Esophagus squamous epithelium (tissue), 5 donors: ENCODE measurements around the gene SETD2. TPM values are rescaled to one million over a fixed set of nuclear protein-coding genes. Genes with fewer than 3 reads are reported as not detected.

Experiments
- DNase-seq: peaks from one replicate; lab custom pipeline; 2025; lab: John Stamatoyannopoulos, UW
- H3K27ac ChIP-seq, 4 donors: fragments of 200-600 bp; sonication (generic); one replicate each; pipeline ENCODE4 v1.5.1; 2016 to 2019; ENCODE audit warnings: mild to moderate bottlenecking in 1 of 4
- H3K27me3 ChIP-seq, 4 donors: fragments of 200-600 bp; sonication (generic); 1 replicate in 3 of 4; 2 replicates in 1 of 4; pipeline versions ENCODE4 v1.5.1 to v1.6.0; 2017 to 2021; ENCODE audit warnings: antibody characterized with exemption in 1 of 4
- H3K36me3 ChIP-seq, 3 donors: fragments of 200-600 bp; sonication (generic); one replicate each; pipeline ENCODE4 v1.5.1; 2016 to 2019
- H3K4me1 ChIP-seq, 3 donors: fragments of 200-600 bp; sonication (generic); one replicate each; pipeline ENCODE4 v1.5.1; 2017 to 2019
- H3K4me3 ChIP-seq, 4 donors: fragments of 200-600 bp; sonication (generic); 1 replicate in 3 of 4; 2 replicates in 1 of 4; pipeline ENCODE4 v1.5.1; 2016 to 2019; ENCODE audit warnings: mild to moderate bottlenecking in 2 of 4, moderate library complexity in 1 of 4
- H3K9me3 ChIP-seq, 3 donors: fragments of 200-600 bp; sonication (generic); one replicate each; pipeline ENCODE4 v1.5.1; 2016 to 2019
- CTCF ChIP-seq, 6 experiments: fragments of 450-650 bp in 4 of 6; fragments of 200-600 bp in 2 of 6; sonication (generic) in 2 of 6; IDR thresholded peaks; one replicate each; pipeline ENCODE4 v1.5.1; 2016 to 2019; ENCODE audit warnings: antibody characterized with exemption in 6 of 6, mild to moderate bottlenecking in 4 of 6, moderate library complexity in 4 of 6
- POLR2A ChIP-seq, 4 donors: fragments of 450-650 bp; IDR thresholded peaks; one replicate each; pipeline ENCODE4 v1.6.1; 2017; ENCODE audit warnings: antibody characterized with exemption in 4 of 4, mild to moderate bottlenecking in 4 of 4, moderate library complexity in 3 of 4
- WGBS, 2 donors: methylation state at CpG; one replicate each; pipeline ENCODE4 v1.1.5; 2018; 5-methylcytosine and 5-hydroxymethylcytosine counted together
- intact Hi-C: fragments of 100-400 bp; cut with DNase I; formaldehyde crosslinking; loops from one replicate; pipeline ENCODE4 v1.15.0; 2022
- total RNA-seq, 4 donors: library from RNA; depleted of rRNA; stranded (reverse); fragments of >200 nt; gene quantifications; one replicate each; pipeline ENCODE4 v1.1.0, GENCODE V29; 2016
- donor health status: DM: yes; HTN: yes; CAD: no.

Gene SETD2
- total RNA-seq, 4 donors from 2014 or later: 24.3 to 59.5 (median 30.1) TPM

DNA sequence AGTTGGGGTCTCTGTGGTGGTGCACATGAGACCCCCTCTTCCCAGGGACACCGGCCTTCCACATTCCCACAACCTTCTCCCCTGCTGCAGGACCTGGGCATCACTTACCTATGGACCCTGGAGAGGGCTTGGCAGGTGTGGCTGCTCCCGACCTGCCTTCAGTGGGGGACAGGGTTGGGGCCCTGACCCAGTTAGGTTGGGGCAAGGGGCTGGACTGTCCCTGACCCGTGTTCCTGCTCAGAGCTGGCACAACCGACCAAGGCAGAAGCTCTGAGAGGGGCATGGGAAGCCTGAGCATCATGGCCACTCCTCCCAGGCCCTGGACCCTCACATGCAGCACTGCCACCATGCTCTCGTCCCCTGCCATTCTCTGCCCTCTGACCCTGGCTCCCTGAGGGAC lies 178.3 kb downstream of the SETD2 start:
- Histone ChIP-seq H3K36me3 (peaks cover 0 to 31% (median 13%) of the 10 kb centered on the region in 3 donors), H3K4me1 (peaks cover 58 to 100% (median 71%) of the 10 kb centered on the region in 3 donors), H3K27me3 (no peaks in the 10 kb centered on the region), H3K27ac (peak overlapping the region; percentile 81 to 99 (median 91)), H3K4me3 (no peak overlapping the region), H3K9me3 (no peaks in the 10 kb centered on the region)
- WGBS, 2 donors: 96% methylated on average over 5 of the region's 5 CpGs; no CpG with 5 or more reads in 1 of the 2 donors
- TF ChIP-seq POLR2A (IDR thresholded peaks at IDR 0.05) (no peak), CTCF (IDR thresholded peaks at IDR 0.05) (no peak)
- intact Hi-C loops: no loop called here
- no peak for DNase-seq

- H3K27ac ChIP-seq: peak overlapping the region; percentile 81 to 99 (median 91)
- H3K36me3 ChIP-seq: peaks cover 0 to 24% (median 13%) of the 10 kb centered on the region in 3 donors
- TF ChIP-seq POLR2A (IDR thresholded peaks at IDR 0.05) (no peak), CTCF (IDR thresholded peaks at IDR 0.05) (no peak)
- H3K9me3 ChIP-seq: no peaks in the 10 kb centered on the region
- no peak for DNase-seq
- H3K27me3 ChIP-seq: no peaks in the 10 kb centered on the region
- WGBS, 2 donors: 75 to 80% methylated on average over 2 to 8 of the region's 11 CpGs
- no peak overlapping the region for H3K4me3 ChIP-seq
- peaks cover 53 to 99% (median 75%) of the 10 kb centered on the region in 3 donors for H3K4me1 ChIP-seq
- intact Hi-C loops: no loop called here
Measured at GRCh38 chr3:46984591-46985459, 179.1 kb downstream of the SETD2 start.

DNA sequence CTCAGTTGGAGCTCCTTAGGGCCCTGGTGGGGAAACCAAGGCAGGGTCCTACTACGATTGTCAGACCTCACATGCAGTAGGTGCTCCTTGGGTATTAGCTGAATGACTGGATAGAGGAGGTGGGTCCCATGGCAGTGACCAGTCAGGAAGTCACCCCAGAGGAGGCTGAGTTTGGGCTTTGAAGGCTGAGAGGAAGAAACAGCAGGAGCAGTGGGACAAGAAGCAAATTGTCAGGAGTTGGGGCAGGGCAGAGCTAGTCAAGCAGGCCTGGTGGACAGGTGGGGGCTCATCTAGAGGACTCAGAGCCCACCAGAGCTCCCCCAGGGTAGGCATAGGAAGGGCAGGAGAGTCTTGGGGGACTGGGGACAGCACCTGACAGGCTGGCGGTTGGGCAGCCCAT lies 181.4 kb downstream of the SETD2 start:
- Histone ChIP-seq H3K4me1 (peaks cover 51 to 94% (median 75%) of the 10 kb centered on the region in 3 donors), H3K9me3 (no peaks in the 10 kb centered on the region), H3K36me3 (peaks cover 0 to 6% (median 0%) of the 10 kb centered on the region in 3 donors), H3K27me3 (no peaks in the 10 kb centered on the region), H3K4me3 (peak overlapping the region in 3 of 4 donors; percentile 66 to 88 (median 69)), H3K27ac (peak overlapping the region; percentile 96 to 99 (median 97))
- WGBS, 2 donors: 64 to 100% methylated on average over 1 to 2 of the region's 2 CpGs
- DNase-seq: no peak
- intact Hi-C loops: no loop called here
- TF ChIP-seq CTCF (IDR thresholded peaks at IDR 0.05): no peak
- no peak for TF ChIP-seq POLR2A (IDR thresholded peaks at IDR 0.05)

GRCh38 chr3:46981932-46982471 lies 181.9 kb downstream of the SETD2 start:
- Histone ChIP-seq H3K36me3 (peaks cover 0 to 6% (median 0%) of the 10 kb centered on the region in 3 donors), H3K27ac (peak overlapping the region; percentile 96 to 99 (median 97)), H3K27me3 (no peaks in the 10 kb centered on the region), H3K9me3 (no peaks in the 10 kb centered on the region), H3K4me1 (peaks cover 51 to 94% (median 75%) of the 10 kb centered on the region in 3 donors), H3K4me3 (peak overlapping the region; percentile 66 to 88 (median 70))
- 0% methylated on average over 1 of the region's 5 CpGs; no CpG with 5 or more reads in 1 of the 2 donors for WGBS, 2 donors
- no peak for DNase-seq
- peak in 2 of 4 donors; percentile 42 to 48 for TF ChIP-seq POLR2A (IDR thresholded peaks at IDR 0.05)
- TF ChIP-seq CTCF (IDR thresholded peaks at IDR 0.05): no peak
- intact Hi-C loops: no loop called here
